GM18858 (cell line): ENCODE results near the gene VPS45.
"Not testable (repeated sequence)": the region's sequence is repeated elsewhere in the genome, so short reads cannot be mapped to it uniquely, and the experiment has no call there.

Source experiments
- ATAC-seq: cut with Tn5 transposase; IDR thresholded peaks from one replicate; pipeline ENCODE4 v1.9.1; 2021; ENCODE audit not compliant: unreplicated experiment

Gene VPS45

GRCh38 chr1:150156868-150157603 is 89.5 kb downstream of the VPS45 start:
- no peak for ATAC-seq

DNA sequence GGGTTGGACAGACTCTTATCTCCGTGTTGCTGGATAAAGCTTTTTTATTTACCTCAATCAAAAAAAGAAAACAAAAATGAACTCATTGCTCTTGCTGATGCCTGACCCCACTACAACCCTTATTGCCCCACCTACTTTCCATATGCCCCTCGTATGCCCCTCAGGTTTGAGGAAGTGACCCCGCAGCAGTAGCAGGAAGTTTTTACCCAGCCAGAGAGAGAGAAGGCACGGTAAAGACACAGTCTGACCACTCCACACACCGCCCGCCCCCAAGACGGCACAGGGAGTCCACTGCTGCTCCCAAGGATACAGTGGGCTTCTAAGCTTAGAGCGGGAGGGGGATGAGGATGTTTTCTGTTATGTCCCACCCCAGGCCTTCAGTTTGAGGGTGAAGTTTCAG is 92.0 kb downstream of the VPS45 start:
- no peak for ATAC-seq

GRCh38 chr1:150160964-150161621 is 93.5 kb downstream of the VPS45 start:
- no peak for ATAC-seq

- no peak for ATAC-seq
These were observed 94.4 kb downstream of the VPS45 start for GRCh38 chr1:150161747-150162581.

- no peak for ATAC-seq
These were observed 94.9 kb downstream of the VPS45 start for GRCh38 chr1:150162582-150162861.

DNA sequence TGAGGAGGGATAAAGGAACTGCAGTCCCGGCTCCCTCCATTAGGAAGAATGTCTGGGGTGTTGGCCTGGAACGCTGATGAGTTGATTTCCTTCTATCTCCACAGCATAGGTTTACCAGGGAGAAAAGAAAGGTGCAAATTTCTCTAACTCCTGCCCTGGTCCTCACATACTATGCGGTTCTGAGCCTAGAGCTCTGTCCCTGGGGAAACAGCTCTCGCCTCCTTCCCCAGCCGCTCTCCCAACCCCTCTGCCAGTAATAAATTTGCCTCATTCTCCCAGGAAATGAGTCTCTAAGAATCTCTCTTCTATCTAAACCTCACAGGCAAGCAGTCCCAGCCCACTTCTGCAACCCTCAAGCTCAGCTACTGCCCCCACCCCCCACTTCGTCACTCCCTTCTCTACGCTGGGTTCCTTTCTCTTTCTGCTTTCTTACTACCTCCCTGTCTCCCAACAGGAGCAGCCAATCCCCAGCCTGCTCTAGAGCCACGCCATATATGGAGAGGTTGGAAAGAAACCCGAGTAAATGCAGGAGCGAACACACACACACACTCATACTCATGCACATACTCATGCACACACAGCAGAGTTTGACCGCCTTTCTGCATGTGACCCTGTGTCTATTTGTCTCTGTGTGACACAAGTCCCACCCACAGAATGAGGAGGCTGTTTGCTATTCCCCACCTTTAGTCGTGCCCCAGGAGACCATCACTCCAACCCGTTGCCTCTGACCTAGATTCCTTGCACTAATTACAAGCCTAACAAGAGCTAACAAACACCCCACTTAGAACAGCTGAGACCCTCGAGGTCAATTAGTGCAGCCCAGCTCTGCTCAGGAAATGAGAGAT is 95.5 kb downstream of the VPS45 start:
- no peak for ATAC-seq

GRCh38 chr1:150164224-150164623 is 96.6 kb downstream of the VPS45 start:
- ATAC-seq: no peak

- ATAC-seq: no peak
These were observed 97.2 kb downstream of the VPS45 start for GRCh38 chr1:150164779-150165178.

- no peak for ATAC-seq
These were observed 98.3 kb downstream of the VPS45 start for GRCh38 chr1:150165622-150166612.

DNA sequence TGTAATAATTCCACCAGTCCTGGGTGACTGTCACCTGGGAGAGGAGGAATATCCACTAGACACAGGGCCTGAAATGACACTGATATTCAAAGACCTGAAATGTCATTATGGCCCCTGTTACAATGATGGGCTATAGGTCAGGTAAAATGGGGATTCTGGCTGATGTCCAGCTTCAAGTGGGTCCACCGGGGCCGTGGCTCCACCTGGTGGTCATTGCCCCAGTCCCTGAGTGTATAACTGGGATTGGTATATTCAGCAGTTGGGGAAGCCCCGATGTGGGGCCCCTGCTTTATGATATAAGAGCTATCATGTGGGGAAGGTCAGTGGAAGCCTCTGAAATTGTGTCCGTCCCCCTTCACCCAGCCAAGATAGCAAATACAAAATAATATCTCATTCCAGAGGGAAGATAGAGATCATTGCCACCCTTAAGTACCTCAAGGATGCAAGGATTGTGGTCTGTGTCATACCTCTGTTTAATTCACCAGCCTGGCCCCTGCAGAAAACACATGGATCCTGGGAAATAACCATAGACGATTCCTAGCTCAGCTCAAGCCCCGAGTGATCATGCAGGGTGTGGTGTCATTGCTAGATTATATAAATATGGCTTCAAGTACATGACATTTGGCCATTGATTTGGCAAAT is 101.5 kb downstream of the VPS45 start:
- ATAC-seq: no peak

DNA sequence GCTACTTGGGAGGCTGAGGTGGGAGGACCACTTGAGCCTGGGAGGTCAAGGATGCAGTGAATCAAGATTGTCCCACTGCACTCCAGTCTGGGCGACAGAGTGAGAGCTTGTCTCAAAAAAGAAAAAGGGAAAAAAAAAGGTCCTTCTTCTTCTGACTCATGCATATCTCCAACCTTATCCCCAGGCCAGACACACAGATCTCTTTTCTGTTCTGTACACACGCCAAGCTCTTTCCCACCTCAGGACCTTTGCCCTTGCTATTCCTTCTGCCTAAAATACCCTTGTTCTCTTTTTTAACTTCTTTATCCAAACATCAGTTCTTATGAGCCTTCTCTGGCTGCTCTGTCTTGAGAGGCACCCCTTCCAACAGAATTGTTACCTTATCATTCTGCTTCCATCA is 104.2 kb downstream of the VPS45 start:
- no peak for ATAC-seq

GRCh38 chr1:150173141-150173585 is 105.6 kb downstream of the VPS45 start:
- no peak for ATAC-seq

DNA sequence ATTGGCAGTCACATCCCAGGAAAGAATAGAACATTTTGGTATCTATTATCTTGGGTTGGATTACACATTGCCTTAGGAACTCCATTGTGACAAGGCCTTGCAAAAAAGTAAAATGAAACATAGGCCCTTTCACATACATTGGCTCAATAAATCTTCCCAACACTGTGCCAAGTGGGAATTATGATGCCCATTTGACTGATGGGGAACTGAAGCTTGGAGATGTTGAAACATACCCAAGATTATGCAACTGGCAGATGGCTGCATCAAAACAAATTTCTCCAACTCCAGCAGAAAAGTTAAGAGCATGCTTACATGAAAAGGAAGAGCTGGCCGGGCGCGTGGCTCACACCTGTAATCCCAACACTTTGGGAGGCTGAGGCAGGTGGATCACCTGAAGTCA is 109.0 kb downstream of the VPS45 start:
- ATAC-seq: no peak

- ATAC-seq: no peak
These were observed 111.0 kb downstream of the VPS45 start for GRCh38 chr1:150178548-150178947.

DNA sequence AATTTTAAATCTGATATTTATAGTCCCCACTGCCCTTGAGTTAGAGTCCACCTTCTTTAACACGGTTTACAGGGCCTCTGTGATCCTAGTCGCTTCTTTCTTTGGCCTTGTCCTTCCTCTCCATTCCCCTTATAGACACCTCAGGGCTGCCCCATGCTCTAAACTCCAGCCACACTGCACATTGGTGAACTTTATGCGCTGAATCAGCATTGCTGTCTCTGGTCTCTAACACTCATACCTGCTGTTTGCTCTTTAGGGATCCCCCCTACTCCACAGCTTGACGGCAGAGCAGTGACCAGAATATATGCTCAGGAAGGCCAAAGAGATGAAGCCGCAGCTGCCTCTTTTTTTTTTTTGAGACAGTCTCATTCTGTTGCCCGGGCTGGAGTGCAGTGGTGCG is 112.3 kb downstream of the VPS45 start:
- no peak for ATAC-seq

DNA sequence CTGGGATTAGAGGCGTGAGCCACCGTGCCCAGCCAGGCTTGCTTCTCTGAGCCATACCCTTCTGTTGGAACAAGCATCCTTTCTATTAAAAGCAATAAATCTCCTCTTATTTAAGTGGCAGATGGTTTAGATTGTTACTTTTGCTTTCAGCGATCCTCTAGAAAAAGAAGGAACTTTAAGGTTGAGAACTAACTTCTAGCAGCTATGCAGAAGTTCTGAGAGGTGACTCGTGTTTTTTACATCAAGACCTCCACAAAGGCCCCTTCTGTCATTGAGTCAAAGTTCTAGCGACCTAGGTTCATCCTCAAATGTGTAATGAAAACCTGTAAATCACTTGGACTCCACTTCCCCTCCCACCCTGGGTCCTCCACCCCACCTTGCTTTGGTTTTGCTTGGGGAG is 112.9 kb downstream of the VPS45 start:
- ATAC-seq: no peak

GRCh38 chr1:150182247-150182646 is 114.7 kb downstream of the VPS45 start:
- ATAC-seq: no peak

GRCh38 chr1:150183061-150183460 is 115.5 kb downstream of the VPS45 start:
- ATAC-seq: no peak

GRCh38 chr1:150185481-150185880 is 117.9 kb downstream of the VPS45 start:
- no peak for ATAC-seq

DNA sequence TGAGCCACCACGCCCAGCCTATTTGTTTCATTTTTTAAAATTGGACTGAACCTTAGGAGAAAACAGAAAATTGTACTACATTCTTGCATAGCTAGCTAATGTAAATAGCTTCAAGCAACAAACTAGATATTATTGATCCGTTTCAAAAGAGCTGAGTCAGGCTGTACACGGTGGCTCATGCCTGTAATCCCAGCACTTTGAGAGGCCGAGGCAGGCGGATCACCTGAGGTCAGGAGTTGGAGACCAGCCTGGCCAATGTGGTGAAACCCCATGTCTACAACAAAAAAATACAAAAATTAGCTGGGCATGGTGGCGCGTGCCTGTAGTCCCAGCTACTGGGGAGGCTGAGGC is 118.8 kb downstream of the VPS45 start:
- ATAC-seq: not testable (repeated sequence)
